ENCODE measurements around the gene SCN4B.
A peak's percentile ranks its signal among the peaks of the same experiment; 100 is the strongest.

Gene SCN4B

GRCh38 chr11:118144301-118145268, 8.0 kb downstream of the SCN4B start:
- Histone ChIP-seq H3K9me3 (no peaks in the 10 kb centered on the region), H3K36me3 (no peaks in the 10 kb centered on the region), H3K27me3 (peaks cover 69% of the 10 kb centered on the region), H4K20me1 (no peaks in the 10 kb centered on the region), H3K4me3 (no peak overlapping the region), H3K4me2 (peak overlapping the region; percentile 98), H3K9ac (no peak overlapping the region), H3K27ac (no peak overlapping the region), H3K4me1 (peaks cover 4% of the 10 kb centered on the region; the same call in 1 of the 2 replicates)
- TF ChIP-seq Cebpa-rat (IDR thresholded peaks at IDR 0.05) = no peak

- no peaks in the 10 kb centered on the region for H4K20me1 ChIP-seq
- H3K36me3 ChIP-seq = no peaks in the 10 kb centered on the region
- H3K4me3 ChIP-seq = no peak overlapping the region
- TF ChIP-seq Cebpa-rat (IDR thresholded peaks at IDR 0.05) = no peak
- H3K27ac ChIP-seq = no peak overlapping the region
- H3K4me2 ChIP-seq = no peak overlapping the region
- H3K4me1 ChIP-seq = peaks cover 4% of the 10 kb centered on the region; the same call in 1 of the 2 replicates
- H3K9ac ChIP-seq = no peak overlapping the region
- H3K27me3 ChIP-seq = peaks cover 60% of the 10 kb centered on the region
- no peaks in the 10 kb centered on the region for H3K9me3 ChIP-seq
Measured at GRCh38 chr11:118143661-118144185, 8.9 kb downstream of the SCN4B start.

- Histone ChIP-seq H3K36me3 (no peaks in the 10 kb centered on the region), H3K9ac (no peak overlapping the region), H3K4me1 (peaks cover 4% of the 10 kb centered on the region; the same call in 1 of the 2 replicates), H3K27me3 (peaks cover 51% of the 10 kb centered on the region), H3K9me3 (no peaks in the 10 kb centered on the region), H4K20me1 (no peaks in the 10 kb centered on the region), H3K4me2 (no peak overlapping the region), H3K27ac (no peak overlapping the region), H3K4me3 (no peak overlapping the region)
- TF ChIP-seq Cebpa-rat (IDR thresholded peaks at IDR 0.05) = no peak
Measured at GRCh38 chr11:118142809-118143208, 9.8 kb downstream of the SCN4B start.

DNA sequence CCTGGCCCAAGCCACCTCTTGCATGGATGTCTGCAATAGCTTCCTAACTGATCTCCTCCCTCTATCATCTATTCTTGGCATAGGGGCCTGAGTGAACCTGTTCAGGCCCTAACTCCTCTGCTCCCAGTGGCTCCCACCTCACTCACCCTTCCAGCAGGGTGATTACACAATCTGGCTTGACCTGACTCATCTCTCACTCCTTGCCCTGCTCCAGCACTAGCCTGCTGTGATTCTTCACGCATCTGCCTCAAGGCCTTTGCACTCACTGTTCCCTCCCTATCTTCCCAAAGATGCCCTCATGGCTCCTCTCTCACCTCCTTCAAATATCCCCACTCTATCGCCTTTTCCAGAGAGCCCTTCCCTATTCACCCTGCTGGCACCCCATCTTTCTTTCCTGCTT, 10.5 kb downstream of the SCN4B start:
- Histone ChIP-seq H4K20me1 (no peaks in the 10 kb centered on the region), H3K27me3 (peaks cover 43% of the 10 kb centered on the region), H3K4me3 (no peak overlapping the region), H3K27ac (no peak overlapping the region), H3K9ac (no peak overlapping the region), H3K36me3 (no peaks in the 10 kb centered on the region), H3K9me3 (no peaks in the 10 kb centered on the region), H3K4me2 (no peak overlapping the region), H3K4me1 (no peaks in the 10 kb centered on the region)
- TF ChIP-seq Cebpa-rat (IDR thresholded peaks at IDR 0.05) = no peak

DNA sequence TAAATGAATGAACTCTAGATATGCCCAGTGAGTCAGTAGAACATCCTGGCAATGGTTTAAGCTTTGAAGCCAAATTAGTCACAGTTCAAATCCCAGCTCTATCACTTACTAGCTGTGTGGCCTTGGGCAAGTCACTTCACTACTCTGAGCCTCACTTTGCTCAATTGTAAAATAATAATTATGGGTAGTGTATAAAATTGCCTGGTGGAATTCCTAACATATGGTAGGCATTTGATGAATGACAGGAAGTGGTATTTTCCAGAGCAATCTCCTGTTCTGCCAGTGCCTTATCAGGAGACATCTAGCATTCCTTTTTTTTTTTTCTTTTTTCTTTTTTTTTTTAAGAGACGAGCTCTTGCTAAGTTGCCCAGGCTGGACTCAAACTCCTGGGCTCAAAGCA, 13.0 kb downstream of the SCN4B start:
- H3K4me2 ChIP-seq = no peak overlapping the region
- no peak for TF ChIP-seq Cebpa-rat (IDR thresholded peaks at IDR 0.05)
- H3K4me1 ChIP-seq = no peaks in the 10 kb centered on the region
- H4K20me1 ChIP-seq = no peaks in the 10 kb centered on the region
- peaks cover 18% of the 10 kb centered on the region for H3K27me3 ChIP-seq
- H3K9ac ChIP-seq = no peak overlapping the region
- no peak overlapping the region for H3K27ac ChIP-seq
- H3K36me3 ChIP-seq = no peaks in the 10 kb centered on the region
- H3K9me3 ChIP-seq = no peaks in the 10 kb centered on the region
- no peak overlapping the region for H3K4me3 ChIP-seq

GRCh38 chr11:118138839-118139420, 13.7 kb downstream of the SCN4B start:
- Histone ChIP-seq H4K20me1 (no peaks in the 10 kb centered on the region), H3K27me3 (peaks cover 12% of the 10 kb centered on the region), H3K4me3 (no peak overlapping the region), H3K27ac (no peak overlapping the region), H3K4me1 (no peaks in the 10 kb centered on the region), H3K36me3 (no peaks in the 10 kb centered on the region), H3K4me2 (no peak overlapping the region), H3K9ac (no peak overlapping the region), H3K9me3 (no peaks in the 10 kb centered on the region)
- no peak for TF ChIP-seq Cebpa-rat (IDR thresholded peaks at IDR 0.05)

GRCh38 chr11:118136801-118137200, 15.8 kb downstream of the SCN4B start:
- Histone ChIP-seq H4K20me1 (no peaks in the 10 kb centered on the region), H3K4me3 (no peak overlapping the region), H3K27me3 (no peaks in the 10 kb centered on the region), H3K27ac (no peak overlapping the region), H3K4me1 (no peaks in the 10 kb centered on the region), H3K9ac (no peak overlapping the region), H3K9me3 (no peaks in the 10 kb centered on the region), H3K4me2 (no peak overlapping the region), H3K36me3 (no peaks in the 10 kb centered on the region)
- TF ChIP-seq Cebpa-rat (IDR thresholded peaks at IDR 0.05) = no peak

GRCh38 chr11:118136341-118136740, 16.3 kb downstream of the SCN4B start:
- Histone ChIP-seq H3K4me2 (no peak overlapping the region), H3K27ac (no peak overlapping the region), H3K4me3 (no peak overlapping the region), H3K9me3 (no peaks in the 10 kb centered on the region), H3K36me3 (no peaks in the 10 kb centered on the region), H3K9ac (no peak overlapping the region), H3K4me1 (no peaks in the 10 kb centered on the region), H4K20me1 (no peaks in the 10 kb centered on the region), H3K27me3 (no peaks in the 10 kb centered on the region)
- TF ChIP-seq Cebpa-rat (IDR thresholded peaks at IDR 0.05) = no peak

DNA sequence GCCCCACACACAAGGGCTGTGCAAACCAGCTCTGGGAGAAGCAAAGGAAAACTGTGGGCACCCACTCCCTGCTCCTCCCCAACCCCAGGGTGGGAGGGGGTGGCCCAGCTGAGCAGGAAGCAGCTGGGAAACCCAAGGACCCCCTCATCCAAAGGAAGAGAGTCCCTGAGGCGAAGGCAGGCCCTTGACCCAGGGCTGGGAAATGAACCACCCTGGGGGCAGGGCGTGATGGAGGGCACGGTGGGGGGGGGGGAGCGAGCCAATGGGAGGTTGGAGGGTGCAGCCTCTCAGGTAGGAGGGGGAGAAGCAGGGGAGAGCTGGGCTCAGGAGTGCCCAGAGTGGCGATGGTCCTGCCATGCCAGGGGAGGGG, 16.8 kb downstream of the SCN4B start:
- Histone ChIP-seq H4K20me1 (no peaks in the 10 kb centered on the region), H3K4me2 (no peak overlapping the region), H3K9ac (no peak overlapping the region), H3K27me3 (no peaks in the 10 kb centered on the region), H3K36me3 (no peaks in the 10 kb centered on the region), H3K9me3 (no peaks in the 10 kb centered on the region), H3K4me1 (no peaks in the 10 kb centered on the region), H3K4me3 (no peak overlapping the region), H3K27ac (no peak overlapping the region)
- no peak for TF ChIP-seq Cebpa-rat (IDR thresholded peaks at IDR 0.05)
